ENCODE results near the gene FN3K.

The FN3K gene

GRCh38 chr17:82795615-82796014 is 60.2 kb downstream of the FN3K start:
- DNase-seq (ENCODE audit: low read depth): no peak

- DNase-seq (ENCODE audit: low read depth): no peak
Measured at GRCh38 chr17:82797061-82797460, 61.6 kb downstream of the FN3K start.

DNA sequence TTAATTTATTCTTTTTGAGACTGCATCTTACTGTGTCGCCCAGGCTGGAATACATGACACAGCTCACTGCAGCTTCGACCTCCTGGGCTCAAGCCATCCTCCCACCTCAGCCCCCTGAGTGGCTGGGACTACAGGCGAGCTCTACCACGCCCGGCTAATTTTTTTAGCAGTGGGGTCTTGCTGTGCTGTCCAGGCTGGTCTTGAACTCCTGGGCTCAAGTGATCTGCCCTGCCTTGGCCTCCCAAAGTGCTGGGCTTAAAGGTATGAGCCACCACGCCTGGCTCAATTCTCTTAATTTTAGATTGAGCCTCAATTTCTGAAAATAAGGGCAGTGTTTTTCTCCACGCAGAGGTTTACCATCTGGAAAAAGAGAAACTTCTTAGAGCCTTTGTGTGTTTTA is 63.3 kb downstream of the FN3K start:
- no peak for DNase-seq (ENCODE audit: low read depth)

DNA sequence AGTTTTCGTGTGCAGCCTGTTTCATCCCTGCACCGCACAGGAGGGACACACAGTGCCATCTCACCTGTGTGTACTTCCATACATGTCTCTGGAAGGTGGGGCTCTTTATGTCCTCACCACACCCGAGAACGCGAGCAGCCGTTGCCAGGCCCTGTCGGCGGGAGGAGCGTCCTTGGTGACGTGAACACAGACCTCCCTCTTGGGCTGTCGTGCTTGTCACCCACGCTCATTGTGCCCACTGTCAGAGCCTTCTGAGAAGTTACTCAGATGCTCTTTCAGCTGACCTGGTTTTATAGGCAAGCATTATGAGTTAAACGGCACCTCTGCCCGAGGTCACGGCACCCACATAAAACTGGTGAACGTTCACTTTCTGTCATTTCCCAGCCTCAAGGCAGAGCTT is 64.2 kb downstream of the FN3K start:
- no peak for DNase-seq (ENCODE audit: low read depth)

Data from stimulated activated CD8-positive, alpha-beta memory T cell treated with anti-CD3 and anti-CD28 coated beads, Interleukin-15, amount 100 ng/mL, for 1 hour (primary cell).